Pancreas (tissue), 10 donors: ENCODE measurements around the gene HSPB2. TPM values are rescaled to one million over a fixed set of nuclear protein-coding genes. Genes with fewer than 3 reads are reported as not detected.

Experiments used
- ATAC-seq, 4 donors: fragments of 200-7000 bp; cut with Tn5 transposase; one replicate each; pipeline versions ENCODE4 v1.8.0 to v1.9.1; 2020; ENCODE audit warnings: mild to moderate bottlenecking in 4 of 4, moderate library complexity in 4 of 4
- DNase-seq, 6 donors: peaks; one replicate each; pipeline ENCODE4 v3.0.0-alpha.2; 2020
- FAIRE-seq: peaks from 2 replicates; lab custom pipeline; 2012; peaks lifted over from hg19 to GRCh38; lab: Jason Lieb, UNC
- H3K27ac ChIP-seq, 4 donors: fragments of 200-600 bp; sonication (generic); 1 replicate in 3 of 4; 2 replicates in 1 of 4; pipeline versions ENCODE4 v1.5.0 to v1.8.0; 2020
- H3K27me3 ChIP-seq, 4 donors: fragments of 200-600 bp; one replicate each; pipeline ENCODE4 v1.8.0; 2021
- H3K36me3 ChIP-seq, 3 donors: fragments of 200-600 bp; sonication (generic) in 1 of 3; one replicate each; pipeline versions ENCODE4 v1.5.0 to v1.8.0; 2020 to 2021
- H3K4me1 ChIP-seq, 3 donors: fragments of 200-600 bp; one replicate each; pipeline ENCODE4 v1.8.0; 2021
- H3K4me3 ChIP-seq, 4 donors: fragments of 200-600 bp; sonication (generic) in 2 of 4; one replicate each; pipeline versions ENCODE4 v1.5.0 to v1.8.0; 2020 to 2021
- H3K9me3 ChIP-seq, 4 donors: fragments of 200-600 bp; one replicate each; pipeline ENCODE4 v1.8.0; 2021
- WGBS, 2 donors: extraction: QIAGEN DNeasy Blood & Tissue Kit; methylation state at CpG; one replicate each; pipeline ENCODE4 v1.1.7; 2013; 5-methylcytosine and 5-hydroxymethylcytosine counted together
- intact Hi-C, 3 donors: fragments of 100-400 bp; cut with DNase I; formaldehyde crosslinking; loops; one replicate each; pipeline versions ENCODE4 v1.11.1 to v1.14.2; 2022
- polyA plus RNA-seq, 2 donors: library from polyadenylated mRNA; stranded (reverse); fragments of 200-250 nt; gene quantifications; one replicate each; pipeline ENCODE4 v1.2.3, GENCODE V29; 2013
- total RNA-seq, 6 donors: library from RNA; stranded (reverse); fragmentation: NEBNext Ultra II Directional in 4 of 6; extraction: Animal tissue kit (Norgen Biotek cat#: 25700) in 4 of 6; gene quantifications; one replicate each; pipeline versions ENCODE4 v1.2.1 to v1.2.4, GENCODE V29; 2021 to 2023
- TF ChIP-seq, protein P1 (sequence below), 4 donors: fragments of 200-600 bp; sonication (generic) in 3 of 4; IDR thresholded peaks; one replicate each; pipeline versions ENCODE4 v1.5.0 to v1.8.0; 2021; ENCODE audit warnings: antibody characterized with exemption in 4 of 4
- donor health status: healthy with polysubstance abuse.
- donor health status: DM: no; HTN: no; CAD: no; lungs with moderate emphysema.
- donor health status: DM: no; HTN: no; CAD: no.
- donor health status: control.
- donor health status: control.
- donor health status: Bipolar disorder and iron deficiency.
- donor health status: DM: yes; HTN: yes; CAD: no.
- donor health status: DM: no; HTN: no; CAD: no.
- donor health status: DM: no; HTN: no; CAD: no.
- donor health status: DM: yes; HTN: yes; CAD: no.

Gene HSPB2
- total and polyA plus RNA-seq, 8 donors, result 0.32 to 1.5 (median 0.78) TPM; not detected in 1

DNA sequence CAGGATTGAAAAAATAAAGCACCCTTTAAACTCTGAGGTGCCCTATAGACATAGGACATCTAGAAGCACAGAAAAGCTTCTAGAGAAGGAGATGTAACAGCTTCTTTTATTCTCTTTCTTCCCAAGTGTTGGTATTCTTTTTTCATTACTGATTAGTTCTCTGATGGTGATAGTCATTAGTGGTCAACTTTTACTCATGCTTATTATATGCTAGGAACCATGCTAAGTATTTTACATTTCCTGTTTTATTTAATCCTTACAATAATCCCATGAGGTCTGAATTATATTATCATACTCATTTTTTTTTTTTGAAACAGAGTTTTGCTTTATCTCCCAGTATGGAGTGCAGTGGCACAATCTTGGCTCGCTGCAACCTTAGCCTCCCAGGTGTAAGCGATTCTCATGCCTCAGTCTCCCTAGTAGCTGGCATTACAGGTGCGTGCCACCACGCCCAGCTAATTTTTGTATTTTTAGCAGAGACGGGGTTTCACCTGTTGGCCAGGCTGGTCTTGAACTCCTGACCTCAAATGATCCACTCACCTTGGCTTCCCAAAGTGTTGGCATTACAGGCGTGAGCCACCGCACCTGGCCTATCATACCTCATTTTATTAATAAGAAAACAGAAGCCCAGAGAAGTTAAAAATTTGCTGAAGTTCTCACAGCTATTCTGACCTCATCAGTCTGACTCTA, 9.2 kb downstream of the HSPB2 start:
- Histone ChIP-seq H3K4me3 (no peak overlapping the region), H3K4me1 (peaks cover 33 to 48% (median 47%) of the 10 kb centered on the region in 3 donors), H3K27ac (peak overlapping the region in 1 of 4 donors; percentile 66), H3K36me3 (no peaks in the 10 kb centered on the region), H3K27me3 (no peaks in the 10 kb centered on the region), H3K9me3 (no peaks in the 10 kb centered on the region)
- ATAC-seq, result no peak
- intact Hi-C loops, result loop anchor here in 1 of 3 donors (5.0 kb wide), 1 partner anchor 39 kb away; no protein-coding TSS in a partner anchor
- TF ChIP-seq, protein P1, sequence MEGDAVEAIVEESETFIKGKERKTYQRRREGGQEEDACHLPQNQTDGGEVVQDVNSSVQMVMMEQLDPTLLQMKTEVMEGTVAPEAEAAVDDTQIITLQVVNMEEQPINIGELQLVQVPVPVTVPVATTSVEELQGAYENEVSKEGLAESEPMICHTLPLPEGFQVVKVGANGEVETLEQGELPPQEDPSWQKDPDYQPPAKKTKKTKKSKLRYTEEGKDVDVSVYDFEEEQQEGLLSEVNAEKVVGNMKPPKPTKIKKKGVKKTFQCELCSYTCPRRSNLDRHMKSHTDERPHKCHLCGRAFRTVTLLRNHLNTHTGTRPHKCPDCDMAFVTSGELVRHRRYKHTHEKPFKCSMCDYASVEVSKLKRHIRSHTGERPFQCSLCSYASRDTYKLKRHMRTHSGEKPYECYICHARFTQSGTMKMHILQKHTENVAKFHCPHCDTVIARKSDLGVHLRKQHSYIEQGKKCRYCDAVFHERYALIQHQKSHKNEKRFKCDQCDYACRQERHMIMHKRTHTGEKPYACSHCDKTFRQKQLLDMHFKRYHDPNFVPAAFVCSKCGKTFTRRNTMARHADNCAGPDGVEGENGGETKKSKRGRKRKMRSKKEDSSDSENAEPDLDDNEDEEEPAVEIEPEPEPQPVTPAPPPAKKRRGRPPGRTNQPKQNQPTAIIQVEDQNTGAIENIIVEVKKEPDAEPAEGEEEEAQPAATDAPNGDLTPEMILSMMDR (IDR thresholded peaks at IDR 0.05), result no peak
- DNase-seq, result no peak
- FAIRE-seq, result no peak
- 66 to 75% methylated on average over 7 of the region's 7 CpGs for WGBS, 2 donors

DNA sequence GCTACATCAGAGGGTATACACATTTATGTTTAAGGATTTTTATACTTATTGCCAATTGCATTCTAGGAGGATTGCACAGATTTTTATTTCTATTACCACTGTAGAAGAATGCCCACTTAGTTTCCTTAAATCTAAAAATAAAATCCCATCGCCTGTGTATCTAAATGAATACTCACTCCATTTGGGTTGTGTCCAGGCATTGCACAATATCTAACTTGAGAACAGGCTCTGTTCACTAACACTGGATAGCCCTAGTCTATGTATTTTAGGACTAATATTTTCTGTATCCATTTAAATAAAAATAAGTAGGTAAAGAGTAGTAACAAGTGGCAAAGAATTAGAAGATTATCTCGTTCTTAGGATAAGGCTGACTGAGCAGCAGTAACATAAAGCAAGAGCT, 10.3 kb downstream of the HSPB2 start:
- ATAC-seq, result peak in 1 of 4 donors; percentile 9
- peaks cover 31 to 49% (median 44%) of the 10 kb centered on the region in 3 donors for H3K4me1 ChIP-seq
- intact Hi-C loops, result loop anchor here in 1 of 3 donors (5.0 kb wide), 1 partner anchor 41 kb away; no protein-coding TSS in a partner anchor
- TF ChIP-seq, protein P1 (IDR thresholded peaks at IDR 0.05), result no peak
- peak in 3 of 6 donors; percentile 49 to 80 (median 51) for DNase-seq
- no peaks in the 10 kb centered on the region for H3K9me3 ChIP-seq
- no peaks in the 10 kb centered on the region for H3K36me3 ChIP-seq
- peak overlapping the region in 3 of 4 donors; percentile 25 to 66 (median 56) for H3K27ac ChIP-seq
- FAIRE-seq, result no peak
- no peak overlapping the region for H3K4me3 ChIP-seq
- 0 to 2% methylated on average over 2 of the region's 2 CpGs for WGBS, 2 donors
- no peaks in the 10 kb centered on the region for H3K27me3 ChIP-seq

DNA sequence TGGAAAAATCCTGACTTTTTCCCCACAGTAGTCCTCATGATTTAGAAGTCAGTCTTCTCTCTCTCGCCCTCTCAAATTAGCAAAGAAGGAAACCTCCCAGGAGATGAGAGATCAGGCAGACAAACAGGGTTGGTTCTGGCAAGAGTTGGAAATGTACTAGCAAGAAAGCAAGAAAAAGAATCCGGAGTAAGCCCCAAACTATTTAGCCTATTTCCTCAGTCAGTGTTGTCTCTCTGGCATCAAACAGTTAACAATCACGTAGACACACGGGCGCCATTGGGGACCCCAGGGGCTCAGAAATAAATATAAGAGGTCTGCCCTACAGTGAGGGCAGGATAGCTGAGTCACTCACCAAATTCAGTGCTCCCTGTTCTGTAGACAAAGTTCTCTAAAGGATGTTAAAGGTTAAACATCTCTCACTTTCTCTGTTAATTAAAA, 10.8 kb downstream of the HSPB2 start:
- DNase-seq, result no peak
- no peak for ATAC-seq
- Histone ChIP-seq H3K4me1 (peaks cover 25 to 45% (median 38%) of the 10 kb centered on the region in 3 donors), H3K9me3 (no peaks in the 10 kb centered on the region), H3K27me3 (no peaks in the 10 kb centered on the region), H3K4me3 (no peak overlapping the region), H3K36me3 (no peaks in the 10 kb centered on the region), H3K27ac (peak overlapping the region; percentile 25 to 66 (median 41))
- WGBS, 2 donors, result 47 to 59% methylated on average over 5 of the region's 5 CpGs
- TF ChIP-seq, protein P1 (IDR thresholded peaks at IDR 0.05), result no peak
- intact Hi-C loops, result loop anchor here in 1 of 3 donors (5.0 kb wide), 1 partner anchor 41 kb away; no protein-coding TSS in a partner anchor
- FAIRE-seq, result no peak

DNA sequence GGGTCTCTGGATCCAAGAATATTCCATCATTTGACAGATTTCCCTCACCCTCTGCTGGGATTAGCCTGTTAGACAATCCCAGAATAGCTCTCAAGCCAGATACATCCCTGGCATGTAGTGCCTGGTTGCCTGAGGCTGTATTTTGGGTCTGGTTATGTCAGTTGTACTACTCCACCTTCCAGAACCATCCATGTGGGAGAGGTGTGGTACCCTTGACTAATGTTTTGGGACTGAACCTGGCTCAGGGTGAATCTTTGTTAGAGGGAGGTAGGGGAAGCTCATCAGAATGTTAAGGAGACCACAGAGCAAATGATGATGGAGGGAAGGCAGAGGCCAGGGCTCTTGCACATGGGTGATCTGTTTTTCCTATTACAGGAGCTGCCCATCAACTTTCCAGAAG, 11.4 kb downstream of the HSPB2 start:
- H3K4me3 ChIP-seq, result no peak overlapping the region
- H3K36me3 ChIP-seq, result no peaks in the 10 kb centered on the region
- TF ChIP-seq, protein P1 (IDR thresholded peaks at IDR 0.05), result no peak
- FAIRE-seq (no peak), ATAC-seq (no peak), DNase-seq (no peak)
- H3K9me3 ChIP-seq, result no peaks in the 10 kb centered on the region
- no peaks in the 10 kb centered on the region for H3K27me3 ChIP-seq
- intact Hi-C loops, result loop anchor here in 1 of 3 donors (5.0 kb wide), 1 partner anchor 42 kb away; no protein-coding TSS in a partner anchor
- H3K4me1 ChIP-seq, result peaks cover 24 to 45% (median 37%) of the 10 kb centered on the region in 3 donors
- peak overlapping the region; percentile 25 to 66 (median 41) for H3K27ac ChIP-seq
